ENCODE measurements around the gene SPTLC2.

The SPTLC2 gene

DNA sequence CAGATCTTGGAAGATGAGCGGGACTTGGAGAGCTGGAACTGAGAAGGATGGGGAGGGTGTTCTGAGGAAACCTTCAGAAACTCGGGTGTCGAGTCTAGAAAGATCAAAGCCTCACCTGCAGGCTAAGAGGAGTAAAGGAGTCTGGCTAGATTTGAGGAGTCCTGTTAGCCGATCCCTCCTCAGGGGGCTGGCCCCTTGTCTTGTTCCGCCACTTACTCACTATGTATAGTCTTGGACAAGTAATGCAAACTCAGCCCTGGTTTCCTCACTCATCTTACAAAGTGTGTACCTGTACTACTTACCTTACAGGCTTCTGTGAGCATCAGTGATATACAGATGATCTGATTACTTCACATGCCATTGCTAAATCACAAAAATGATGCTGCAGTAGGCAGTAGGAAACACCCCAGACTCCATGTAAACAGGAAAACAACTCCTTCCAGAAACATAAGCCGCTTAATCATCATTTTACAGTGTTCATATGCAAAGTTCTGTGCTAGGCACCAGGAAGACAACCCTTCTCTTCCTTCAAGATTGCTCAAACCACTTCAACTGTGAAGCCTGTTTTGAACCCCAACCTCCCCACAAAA is 2.0 kb upstream of the SPTLC2 start:
- H3K27ac ChIP-seq (replicated peaks), result no peak overlapping the region
- H3K4me3 ChIP-seq (replicated peaks; ENCODE audit: insufficient read depth, low read length), result no peak overlapping the region
- TF ChIP-seq POLR2AphosphoS5 (IDR thresholded peaks at IDR 0.05; ENCODE audit: low read depth) (no peak), SPI1 (IDR thresholded peaks at IDR 0.05; ENCODE audit: borderline replicate concordance, low read depth) (no peak), GABPA (IDR thresholded peaks at IDR 0.05; ENCODE audit: low read depth) (no peak)
- TF ChIP-seq, protein P1, sequence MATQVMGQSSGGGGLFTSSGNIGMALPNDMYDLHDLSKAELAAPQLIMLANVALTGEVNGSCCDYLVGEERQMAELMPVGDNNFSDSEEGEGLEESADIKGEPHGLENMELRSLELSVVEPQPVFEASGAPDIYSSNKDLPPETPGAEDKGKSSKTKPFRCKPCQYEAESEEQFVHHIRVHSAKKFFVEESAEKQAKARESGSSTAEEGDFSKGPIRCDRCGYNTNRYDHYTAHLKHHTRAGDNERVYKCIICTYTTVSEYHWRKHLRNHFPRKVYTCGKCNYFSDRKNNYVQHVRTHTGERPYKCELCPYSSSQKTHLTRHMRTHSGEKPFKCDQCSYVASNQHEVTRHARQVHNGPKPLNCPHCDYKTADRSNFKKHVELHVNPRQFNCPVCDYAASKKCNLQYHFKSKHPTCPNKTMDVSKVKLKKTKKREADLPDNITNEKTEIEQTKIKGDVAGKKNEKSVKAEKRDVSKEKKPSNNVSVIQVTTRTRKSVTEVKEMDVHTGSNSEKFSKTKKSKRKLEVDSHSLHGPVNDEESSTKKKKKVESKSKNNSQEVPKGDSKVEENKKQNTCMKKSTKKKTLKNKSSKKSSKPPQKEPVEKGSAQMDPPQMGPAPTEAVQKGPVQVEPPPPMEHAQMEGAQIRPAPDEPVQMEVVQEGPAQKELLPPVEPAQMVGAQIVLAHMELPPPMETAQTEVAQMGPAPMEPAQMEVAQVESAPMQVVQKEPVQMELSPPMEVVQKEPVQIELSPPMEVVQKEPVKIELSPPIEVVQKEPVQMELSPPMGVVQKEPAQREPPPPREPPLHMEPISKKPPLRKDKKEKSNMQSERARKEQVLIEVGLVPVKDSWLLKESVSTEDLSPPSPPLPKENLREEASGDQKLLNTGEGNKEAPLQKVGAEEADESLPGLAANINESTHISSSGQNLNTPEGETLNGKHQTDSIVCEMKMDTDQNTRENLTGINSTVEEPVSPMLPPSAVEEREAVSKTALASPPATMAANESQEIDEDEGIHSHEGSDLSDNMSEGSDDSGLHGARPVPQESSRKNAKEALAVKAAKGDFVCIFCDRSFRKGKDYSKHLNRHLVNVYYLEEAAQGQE (IDR thresholded peaks at IDR 0.05; ENCODE audit: insufficient replicate concordance, low read depth), result no peak
- TF ChIP-seq, protein P2, sequence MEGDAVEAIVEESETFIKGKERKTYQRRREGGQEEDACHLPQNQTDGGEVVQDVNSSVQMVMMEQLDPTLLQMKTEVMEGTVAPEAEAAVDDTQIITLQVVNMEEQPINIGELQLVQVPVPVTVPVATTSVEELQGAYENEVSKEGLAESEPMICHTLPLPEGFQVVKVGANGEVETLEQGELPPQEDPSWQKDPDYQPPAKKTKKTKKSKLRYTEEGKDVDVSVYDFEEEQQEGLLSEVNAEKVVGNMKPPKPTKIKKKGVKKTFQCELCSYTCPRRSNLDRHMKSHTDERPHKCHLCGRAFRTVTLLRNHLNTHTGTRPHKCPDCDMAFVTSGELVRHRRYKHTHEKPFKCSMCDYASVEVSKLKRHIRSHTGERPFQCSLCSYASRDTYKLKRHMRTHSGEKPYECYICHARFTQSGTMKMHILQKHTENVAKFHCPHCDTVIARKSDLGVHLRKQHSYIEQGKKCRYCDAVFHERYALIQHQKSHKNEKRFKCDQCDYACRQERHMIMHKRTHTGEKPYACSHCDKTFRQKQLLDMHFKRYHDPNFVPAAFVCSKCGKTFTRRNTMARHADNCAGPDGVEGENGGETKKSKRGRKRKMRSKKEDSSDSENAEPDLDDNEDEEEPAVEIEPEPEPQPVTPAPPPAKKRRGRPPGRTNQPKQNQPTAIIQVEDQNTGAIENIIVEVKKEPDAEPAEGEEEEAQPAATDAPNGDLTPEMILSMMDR (IDR thresholded peaks at IDR 0.05; ENCODE audit: insufficient read depth, low read length), result no peak
- H3K27me3 ChIP-seq (ENCODE audit: insufficient read depth, poor library complexity, severe bottlenecking), result no peaks in the 10 kb centered on the region
- DNase-seq (ENCODE audit: low read depth in 1 of 2, low spot score in 1 of 2), result no peak

DNA sequence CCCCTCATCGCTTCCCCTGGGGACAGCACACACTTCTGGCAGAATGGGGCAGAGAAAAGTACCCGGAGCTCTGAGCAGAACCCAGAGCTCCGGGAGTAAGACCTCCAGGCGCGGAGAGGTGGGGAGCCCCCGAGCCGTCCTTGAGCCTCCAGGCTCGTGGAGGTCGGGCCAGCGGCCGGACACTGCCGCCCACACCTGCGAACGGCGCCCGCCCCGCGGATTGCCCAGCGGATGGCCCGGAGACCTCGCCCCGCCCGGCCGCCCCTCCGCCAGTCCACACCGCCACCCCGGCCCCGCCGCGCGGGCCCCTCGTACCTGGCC is 344 bp downstream of the SPTLC2 start:
- H3K4me3 ChIP-seq (replicated peaks; ENCODE audit: insufficient read depth, low read length), result peak overlapping the region; percentile 71
- no peaks in the 10 kb centered on the region for H3K27me3 ChIP-seq (ENCODE audit: insufficient read depth, poor library complexity, severe bottlenecking)
- TF ChIP-seq, protein P1 (IDR thresholded peaks at IDR 0.05; ENCODE audit: insufficient replicate concordance, low read depth), result no peak
- TF ChIP-seq SPI1 (IDR thresholded peaks at IDR 0.05; ENCODE audit: borderline replicate concordance, low read depth), result no peak
- TF ChIP-seq, protein P2 (IDR thresholded peaks at IDR 0.05; ENCODE audit: insufficient read depth, low read length), result no peak
- no peak for TF ChIP-seq GABPA (IDR thresholded peaks at IDR 0.05; ENCODE audit: low read depth)
- no peak for TF ChIP-seq POLR2AphosphoS5 (IDR thresholded peaks at IDR 0.05; ENCODE audit: low read depth)
- DNase-seq (ENCODE audit: low read depth in 1 of 2, low spot score in 1 of 2), result no peak
- peak overlapping the region; percentile 62 for H3K27ac ChIP-seq (replicated peaks)

DNA sequence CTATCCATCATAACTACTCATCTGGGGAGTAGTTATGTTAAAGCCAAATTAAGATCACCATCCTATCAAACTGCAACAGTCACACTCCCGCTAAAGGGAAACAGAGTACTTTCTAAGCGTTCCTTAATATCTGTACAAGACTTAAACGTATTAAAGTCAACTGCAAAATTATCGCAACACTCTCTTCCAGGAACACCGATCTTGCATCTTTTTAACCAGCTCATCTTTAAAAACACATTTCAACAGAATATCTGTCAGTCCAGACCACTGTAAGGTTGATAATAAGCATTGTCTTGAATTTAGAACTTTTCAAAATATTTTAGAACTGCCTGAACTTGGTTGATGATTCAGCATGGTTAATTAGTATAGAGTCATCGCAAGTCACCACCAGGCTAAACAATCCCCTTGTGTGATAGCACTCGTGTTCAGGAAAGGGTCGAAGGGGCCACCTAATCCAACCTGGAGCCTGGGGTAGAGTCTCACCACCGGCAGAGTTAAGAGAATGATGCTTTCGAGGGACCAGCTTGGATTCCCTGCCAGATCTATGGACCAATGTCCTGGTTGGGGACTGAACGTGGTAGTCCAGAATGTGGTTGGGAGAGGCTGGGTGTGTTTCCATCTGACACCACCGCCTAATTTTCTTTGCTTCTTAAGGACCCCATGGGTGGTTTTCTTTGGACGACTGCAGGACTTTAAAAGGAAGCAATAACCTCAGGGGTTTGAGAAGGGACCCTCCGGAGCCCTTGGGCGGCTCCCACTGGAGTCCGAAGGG is 890 bp downstream of the SPTLC2 start:
- DNase-seq (ENCODE audit: low read depth in 1 of 2, low spot score in 1 of 2), result peak in 1 of 2 experiments; percentile 2
- H3K27ac ChIP-seq (replicated peaks), result peak overlapping the region; percentile 62
- H3K4me3 ChIP-seq (replicated peaks; ENCODE audit: insufficient read depth, low read length), result peak overlapping the region; percentile 71
- H3K27me3 ChIP-seq (ENCODE audit: insufficient read depth, poor library complexity, severe bottlenecking), result no peaks in the 10 kb centered on the region
- TF ChIP-seq, protein P2 (IDR thresholded peaks at IDR 0.05; ENCODE audit: insufficient read depth, low read length), result no peak
- TF ChIP-seq GABPA (IDR thresholded peaks at IDR 0.05; ENCODE audit: low read depth) (no peak), POLR2AphosphoS5 (IDR thresholded peaks at IDR 0.05; ENCODE audit: low read depth) (no peak), SPI1 (IDR thresholded peaks at IDR 0.05; ENCODE audit: borderline replicate concordance, low read depth) (no peak)
- TF ChIP-seq, protein P1 (IDR thresholded peaks at IDR 0.05; ENCODE audit: insufficient replicate concordance, low read depth), result no peak

Data from HL-60 (cell line).